Mesodermal cell (in vitro differentiated cells): ENCODE data around the gene CDH11.

Experiments used
- H3K27ac ChIP-seq: 2 replicates; pipeline ENCODE4 v1.7.0; 2013; ENCODE audit warnings: mild to moderate bottlenecking, low read depth, low read length, moderate library complexity; ENCODE audit not compliant: severe bottlenecking
- H3K36me3 ChIP-seq: 2 replicates; pipeline ENCODE4 v1.7.1; 2013; ENCODE audit warnings: mild to moderate bottlenecking, low read length, moderate library complexity; ENCODE audit not compliant: control insufficient read depth, insufficient read depth
- H3K4me1 ChIP-seq: one replicate; pipeline ENCODE4 v1.7.1; 2013; ENCODE audit warnings: mild to moderate bottlenecking, low read length; ENCODE audit not compliant: insufficient read depth, control insufficient read depth, poor library complexity, severe bottlenecking
- H3K4me3 ChIP-seq: 2 replicates; pipeline ENCODE4 v1.7.0; 2013; ENCODE audit warnings: low read length, control low read depth, mild to moderate bottlenecking; ENCODE audit not compliant: insufficient read depth, poor library complexity, severe bottlenecking; ENCODE audit errors: extremely low read depth
- H3K9me3 ChIP-seq: 2 replicates; pipeline ENCODE4 v1.7.1; 2013; ENCODE audit warnings: mild to moderate bottlenecking, low read length, moderate library complexity; ENCODE audit not compliant: control insufficient read depth
- WGBS, 2 experiments: methylation state at CpG; one replicate each; pipeline ENCODE4 v1.1.5; 2013; ENCODE audit warnings: missing lambda C conversion rate in 2 of 2; ENCODE audit not compliant: insufficient coverage in 2 of 2; 5-methylcytosine and 5-hydroxymethylcytosine counted together

CDH11 gene

DNA sequence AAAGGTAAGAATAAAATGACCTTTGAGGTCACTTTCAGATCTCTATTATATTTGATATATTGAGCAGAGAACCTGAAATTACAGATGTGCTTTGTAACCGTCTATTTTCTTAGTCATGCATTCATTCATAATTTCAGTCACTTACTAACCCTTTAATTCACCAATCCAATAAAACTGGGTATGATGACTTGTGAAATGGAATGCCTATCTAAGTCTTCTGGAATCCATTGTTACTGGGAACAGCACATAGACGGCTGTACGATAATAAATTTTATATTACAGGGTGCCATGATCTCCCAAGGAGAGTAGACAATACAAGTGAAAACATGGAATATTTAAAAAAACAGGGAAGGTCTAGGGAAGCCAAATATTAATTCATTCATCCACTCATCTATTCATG is 22.9 kb downstream of the CDH11 start:
- Histone ChIP-seq H3K36me3 (peaks cover 84% of the 10 kb centered on the region), H3K4me3 (no peak overlapping the region), H3K4me1 (no peaks in the 10 kb centered on the region), H3K27ac (no peak overlapping the region), H3K9me3 (no peaks in the 10 kb centered on the region)
- 94% methylated on average over 2 of the region's 3 CpGs; no CpG with 5 or more reads in 1 of the 2 experiments for WGBS, 2 experiments

DNA sequence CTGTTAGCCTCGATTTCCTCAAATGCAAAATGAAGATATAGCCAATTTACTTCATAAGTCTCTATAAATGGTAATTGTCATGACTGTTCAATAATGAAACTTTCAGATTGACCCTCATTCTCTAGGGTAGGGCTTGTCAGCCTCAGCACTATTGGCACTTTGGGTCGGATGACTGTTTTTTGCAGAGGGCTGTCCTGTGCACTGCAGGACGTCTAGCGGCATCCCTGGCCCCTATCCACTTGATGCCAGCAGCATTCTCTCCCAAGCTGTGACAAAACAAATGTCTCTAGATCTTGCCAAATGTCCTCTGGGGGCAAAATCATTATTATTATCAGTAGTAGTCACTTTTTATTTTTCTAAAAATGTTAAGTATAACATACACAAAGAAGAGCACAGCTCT is 24.6 kb downstream of the CDH11 start:
- no peaks in the 10 kb centered on the region for H3K4me1 ChIP-seq
- H3K27ac ChIP-seq = no peak overlapping the region
- WGBS, 2 experiments = 86 to 98% methylated on average over 3 to 4 of the region's 4 CpGs
- H3K9me3 ChIP-seq = no peaks in the 10 kb centered on the region
- H3K36me3 ChIP-seq = peaks cover 92% of the 10 kb centered on the region
- H3K4me3 ChIP-seq = no peak overlapping the region

DNA sequence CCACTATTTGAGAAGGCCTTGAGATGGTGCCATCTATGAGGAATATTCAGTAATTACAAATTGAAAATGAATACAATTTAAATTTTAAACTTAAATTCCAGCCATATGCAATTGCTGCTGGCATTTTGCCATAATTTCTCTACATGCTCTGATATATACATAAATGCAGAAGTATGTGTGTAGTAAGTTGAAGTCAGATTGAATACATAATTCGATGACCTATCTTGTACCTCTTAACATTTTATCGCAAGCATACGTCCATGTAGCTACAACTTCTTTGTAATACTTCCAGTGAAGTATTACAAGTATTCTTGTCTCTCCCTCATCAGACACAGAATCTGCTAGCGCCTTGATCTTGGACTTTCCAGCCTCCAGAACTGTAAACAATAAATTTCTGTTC is 26.0 kb downstream of the CDH11 start:
- Histone ChIP-seq H3K27ac (no peak overlapping the region), H3K4me3 (no peak overlapping the region), H3K9me3 (no peaks in the 10 kb centered on the region), H3K36me3 (peaks cover 88% of the 10 kb centered on the region), H3K4me1 (no peaks in the 10 kb centered on the region)
- 0 to 83% methylated on average over 1 of the region's 4 CpGs for WGBS, 2 experiments

DNA sequence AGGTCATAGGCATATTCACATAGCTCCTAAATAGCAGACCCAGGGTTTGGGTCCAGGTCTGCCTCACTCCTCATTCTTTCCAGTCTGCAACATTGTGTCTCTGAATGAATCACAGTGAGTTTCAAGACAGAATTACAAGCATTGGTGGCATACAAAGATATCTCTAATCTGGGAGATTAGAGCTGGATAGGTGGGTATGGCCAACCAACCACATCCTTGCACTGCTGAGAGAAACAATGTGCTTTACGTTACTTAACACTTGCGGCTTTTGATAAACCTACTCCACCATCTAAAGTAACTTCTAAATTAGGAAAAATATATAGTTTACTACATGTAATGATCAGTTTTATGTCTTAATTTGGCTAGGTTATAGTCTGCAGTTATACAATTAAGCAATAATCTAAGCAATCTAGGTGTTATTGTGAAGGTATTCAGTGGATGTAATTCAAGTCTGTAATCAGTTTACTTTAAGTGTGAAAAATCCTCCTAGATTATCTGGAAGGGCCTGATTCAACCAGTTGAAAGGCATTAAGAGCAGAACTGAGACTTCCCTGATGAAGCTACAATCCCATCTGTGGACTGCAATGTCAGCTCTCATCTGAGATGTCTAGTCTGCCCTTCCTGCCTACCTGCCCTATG is 26.7 kb downstream of the CDH11 start:
- Histone ChIP-seq H3K27ac (no peak overlapping the region), H3K9me3 (no peaks in the 10 kb centered on the region), H3K4me1 (no peaks in the 10 kb centered on the region), H3K36me3 (peaks cover 88% of the 10 kb centered on the region), H3K4me3 (no peak overlapping the region)
- WGBS, 2 experiments = 60% methylated on average over 1 of the region's 2 CpGs; no CpG with 5 or more reads in 1 of the 2 experiments

DNA sequence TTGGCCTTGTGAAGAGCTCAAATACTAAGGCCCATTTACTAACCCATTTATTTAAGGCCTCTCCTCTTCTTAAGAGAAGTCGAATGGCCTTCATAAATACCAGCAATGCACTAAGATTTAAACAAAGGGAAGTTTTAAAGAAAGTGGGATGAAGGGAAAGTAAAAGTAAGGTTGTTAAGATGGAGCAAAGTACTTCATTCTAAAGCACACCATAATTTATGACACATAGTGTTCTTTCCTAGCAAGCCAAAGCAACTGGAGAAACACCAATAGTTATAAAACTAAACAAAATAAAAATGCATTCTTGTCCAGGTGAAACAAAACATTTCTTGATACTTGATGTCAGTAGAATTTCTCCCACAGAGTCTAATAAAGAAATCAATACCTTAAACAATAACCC is 27.9 kb downstream of the CDH11 start:
- no CpG with 5 or more reads among the region's 1 CpG for WGBS, 2 experiments
- no peaks in the 10 kb centered on the region for H3K4me1 ChIP-seq
- peaks cover 80% of the 10 kb centered on the region for H3K36me3 ChIP-seq
- H3K27ac ChIP-seq = no peak overlapping the region
- no peaks in the 10 kb centered on the region for H3K9me3 ChIP-seq
- no peak overlapping the region for H3K4me3 ChIP-seq

DNA sequence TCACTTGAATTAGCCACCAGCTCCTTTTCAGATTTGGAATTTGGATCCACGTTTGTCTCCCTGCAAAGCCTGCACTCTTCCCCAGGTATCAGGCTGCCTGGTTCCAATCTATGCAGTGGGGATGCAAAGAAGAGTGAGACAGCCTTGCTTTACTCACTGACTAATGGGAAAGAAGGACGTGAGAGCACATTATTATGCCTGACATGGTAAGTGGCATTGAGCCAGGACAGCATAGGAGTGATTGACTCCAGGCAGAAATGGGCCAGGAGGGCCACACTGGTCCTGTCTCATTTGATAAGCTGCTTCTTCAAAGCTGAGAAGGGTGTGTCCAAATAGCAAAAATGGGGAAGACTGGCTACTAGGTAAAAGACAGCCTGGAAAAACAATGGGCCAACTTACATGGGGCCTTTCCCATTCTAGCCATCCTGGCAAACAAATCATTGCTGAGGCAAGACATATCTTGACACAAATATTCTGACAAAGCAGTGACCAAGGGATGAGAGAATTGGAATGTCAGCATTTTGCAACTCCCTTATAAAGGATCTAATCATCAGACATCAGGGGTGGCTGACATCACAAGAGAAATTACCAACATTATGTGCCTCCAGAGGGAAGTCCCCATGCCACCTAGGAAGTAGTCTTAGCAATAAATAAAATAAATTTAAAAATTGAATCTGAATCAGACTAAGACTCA is 38.6 kb downstream of the CDH11 start:
- H3K27ac ChIP-seq = no peak overlapping the region
- peaks cover 70% of the 10 kb centered on the region for H3K36me3 ChIP-seq
- peaks cover 4% of the 10 kb centered on the region for H3K4me1 ChIP-seq
- H3K4me3 ChIP-seq = no peak overlapping the region
- 88 to 94% methylated on average over 1 to 2 of the region's 2 CpGs for WGBS, 2 experiments
- no peaks in the 10 kb centered on the region for H3K9me3 ChIP-seq

DNA sequence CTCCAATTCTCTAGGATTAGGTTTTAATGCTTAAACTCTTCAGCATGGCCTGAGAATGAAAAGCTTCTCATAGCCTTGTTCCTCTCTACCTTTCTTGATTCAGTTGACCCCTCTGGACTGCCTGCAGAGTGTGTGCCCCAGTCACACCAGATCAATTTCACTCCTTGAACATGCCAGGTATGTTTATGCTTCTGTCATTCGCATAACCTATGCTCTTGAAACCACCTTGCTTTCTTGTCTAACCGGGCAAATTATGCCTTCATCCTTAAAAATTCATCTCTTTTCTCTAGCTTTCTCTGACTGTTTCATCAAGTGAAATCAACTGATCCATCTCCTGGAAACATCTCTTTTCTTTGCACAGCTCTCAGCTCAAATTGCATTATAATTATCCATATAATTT is 42.3 kb downstream of the CDH11 start:
- no peak overlapping the region for H3K27ac ChIP-seq
- 91 to 100% methylated on average over 2 of the region's 2 CpGs for WGBS, 2 experiments
- H3K36me3 ChIP-seq = peaks cover 58% of the 10 kb centered on the region
- H3K4me3 ChIP-seq = no peak overlapping the region
- no peaks in the 10 kb centered on the region for H3K9me3 ChIP-seq
- no peaks in the 10 kb centered on the region for H3K4me1 ChIP-seq

DNA sequence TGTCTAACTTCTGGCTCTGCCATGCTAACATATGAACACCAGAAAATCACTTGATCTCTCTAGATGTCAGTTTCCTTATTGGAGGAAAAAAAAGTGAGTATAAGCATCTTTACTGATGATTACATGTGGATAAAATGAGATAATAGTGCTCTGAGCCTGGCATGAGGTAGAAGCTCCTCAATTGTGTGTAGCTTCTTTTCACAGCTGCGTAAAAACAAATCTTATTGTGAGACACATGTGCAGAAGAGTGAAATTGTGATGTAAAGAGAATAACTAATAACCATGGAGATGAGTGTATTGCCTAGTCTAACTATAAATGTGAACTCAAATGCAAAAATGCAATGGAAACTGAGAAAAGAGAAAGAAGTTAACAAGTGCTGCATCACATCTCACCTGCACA is 44.7 kb downstream of the CDH11 start:
- no peak overlapping the region for H3K4me3 ChIP-seq
- 100% methylated on average over 1 of the region's 1 CpG for WGBS, 2 experiments
- H3K27ac ChIP-seq = no peak overlapping the region
- H3K36me3 ChIP-seq = peaks cover 42% of the 10 kb centered on the region
- H3K9me3 ChIP-seq = no peaks in the 10 kb centered on the region
- H3K4me1 ChIP-seq = peaks cover under 1% of the 10 kb centered on the region

DNA sequence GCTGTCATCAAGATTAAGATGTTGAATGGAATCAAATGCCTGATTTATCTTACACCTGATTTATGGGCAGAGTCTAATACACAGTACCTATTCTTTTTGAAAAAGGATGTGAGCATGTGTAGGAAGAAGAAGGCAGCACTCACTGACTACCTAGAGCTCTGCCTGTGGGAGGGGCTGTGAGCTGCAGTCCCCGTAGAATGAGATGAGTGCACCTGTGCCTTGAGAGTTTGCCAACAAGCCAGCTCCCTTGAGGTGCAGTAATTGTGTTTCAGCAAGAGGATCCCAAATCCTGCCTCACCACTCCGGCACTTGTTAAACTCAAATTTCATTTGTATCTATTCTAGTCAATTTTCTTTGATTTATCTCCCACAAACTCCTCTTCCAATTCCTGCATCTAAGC is 46.0 kb downstream of the CDH11 start:
- Histone ChIP-seq H3K36me3 (peaks cover 37% of the 10 kb centered on the region), H3K4me1 (peaks cover 13% of the 10 kb centered on the region), H3K9me3 (no peaks in the 10 kb centered on the region), H3K4me3 (no peak overlapping the region), H3K27ac (no peak overlapping the region)
- 83 to 100% methylated on average over 1 of the region's 2 CpGs for WGBS, 2 experiments

DNA sequence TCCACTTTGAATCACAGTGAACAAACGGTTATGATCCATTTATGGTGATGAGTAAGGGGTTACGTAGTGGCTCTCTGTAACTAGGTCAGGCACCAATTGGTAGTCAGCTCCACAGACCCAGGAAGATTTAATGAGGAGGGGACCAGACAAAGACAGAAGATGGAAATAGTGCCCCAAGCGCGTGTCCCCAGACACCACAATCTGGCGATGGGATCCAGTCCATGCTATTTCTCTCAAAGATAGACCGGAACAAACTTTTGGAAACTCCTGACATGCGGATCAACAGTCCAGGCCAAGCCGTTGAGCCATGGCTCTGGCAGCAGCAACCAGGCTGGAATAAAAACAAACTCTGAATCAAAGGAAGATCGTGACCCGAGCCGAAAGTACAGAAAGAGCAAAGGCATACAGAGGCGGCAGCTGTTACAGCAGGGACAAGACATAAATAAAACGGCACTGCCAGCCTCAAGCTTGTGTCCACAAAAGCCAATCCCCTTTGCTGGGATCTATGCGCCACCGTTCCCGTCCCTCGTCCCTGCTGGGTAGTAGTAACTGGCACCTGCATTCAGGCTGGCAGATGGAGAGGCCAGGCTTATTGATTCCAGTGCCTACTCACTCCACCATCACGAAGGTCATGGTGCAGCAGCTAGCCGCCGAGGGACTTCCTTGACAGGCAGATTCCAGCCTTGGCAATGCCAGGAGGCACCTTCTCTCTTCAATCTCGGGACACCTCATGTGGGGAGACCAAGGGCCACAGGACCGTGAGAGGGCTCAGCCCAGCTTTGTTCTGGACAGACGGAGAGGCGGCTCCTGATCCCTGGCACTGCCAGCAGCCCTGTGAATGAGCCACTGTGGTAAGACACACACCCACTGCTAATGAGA is 50.2 kb downstream of the CDH11 start:
- H3K27ac ChIP-seq = peak overlapping the region; percentile 90
- peaks cover 19% of the 10 kb centered on the region for H3K36me3 ChIP-seq
- WGBS, 2 experiments = 93 to 95% methylated on average over 22 to 23 of the region's 24 CpGs
- no peaks in the 10 kb centered on the region for H3K9me3 ChIP-seq
- peaks cover 29% of the 10 kb centered on the region for H3K4me1 ChIP-seq
- H3K4me3 ChIP-seq = no peak overlapping the region
